ENCODE data around the gene ADGRG6. TPM values are rescaled to one million over a fixed set of nuclear protein-coding genes. Genes with fewer than 3 reads are reported as not detected.
A peak's percentile ranks its signal among the peaks of the same experiment; 100 is the strongest.

The ADGRG6 gene
- 57.2 TPM for polyA plus RNA-seq (2013)

- POLR2A ChIA-PET, result no interaction called here
These were observed at the start of gene ADGRG6 for GRCh38 chr6:142301651-142302391. Gene ADGRG6 (plus strand): TSS chr6:142302007. CDS start chr6:142302330, 323 bp downstream.

GRCh38 chr6:142254513-142254912, 47.3 kb upstream of the ADGRG6 start:
- 94% methylated on average over 3 of the region's 6 CpGs for WGBS (ENCODE audit: insufficient coverage)
- ChIA-PET POLR2A (no interaction called here), CTCF (interaction anchor here (0.8 to 1.3 kb wide), 3 partner anchors 11 to 22 kb away, joined by 3 to 5 read pairs (median 3); no protein-coding TSS in a partner anchor)
- H3K4me1 ChIP-seq (ENCODE audit: control extremely low read depth in 1 of 4, control insufficient read depth in 4 of 4, insufficient read depth in 4 of 4, low read length in 3 of 4), result peaks cover 3 to 8% (median 6%) of the 10 kb centered on the region in 4 experiments
- no peaks in the 10 kb centered on the region for H3K9me3 ChIP-seq (ENCODE audit: control extremely low read depth in 1 of 5, control insufficient read depth in 4 of 5, insufficient read depth in 2 of 5, low read depth in 1 of 5, low read length in 4 of 5)
- no peak overlapping the region for H3K4me3 ChIP-seq (ENCODE audit: control insufficient read depth in 1 of 7, extremely low read depth in 1 of 7, insufficient read depth in 4 of 7, low read depth in 2 of 7, low read length in 6 of 7)
- H3K27me3 ChIP-seq (replicated peaks in 2 of 5; ENCODE audit: control insufficient read depth in 4 of 5, insufficient read depth in 5 of 5, low read length in 4 of 5), result no peaks in the 10 kb centered on the region
- H3K36me3 ChIP-seq (ENCODE audit: control insufficient read depth in 4 of 4, insufficient read depth in 4 of 4, low read length in 3 of 4), result no peaks in the 10 kb centered on the region
- DNase-seq, result no peak
- no peak overlapping the region for H3K27ac ChIP-seq (ENCODE audit: insufficient read depth in 1 of 2, low read depth in 1 of 2, low read length in 2 of 2, poor library complexity in 1 of 2, severe bottlenecking in 2 of 2)

More at GRCh38 chr6:142301651-142302391, at the start of gene ADGRG6:
- H3K4me1 ChIP-seq (ENCODE audit: control extremely low read depth in 1 of 4, control insufficient read depth in 4 of 4, insufficient read depth in 4 of 4, low read length in 3 of 4), result peaks cover 2 to 31% (median 18%) of the 10 kb centered on the region in 4 experiments
- H3K4me3 ChIP-seq (ENCODE audit: control insufficient read depth in 1 of 7, extremely low read depth in 1 of 7, insufficient read depth in 4 of 7, low read depth in 2 of 7, low read length in 6 of 7), result peak within 1 kb of the TSS; percentile 67 to 96 (median 78)
- no peaks in the 10 kb centered on the region for H3K9me3 ChIP-seq (ENCODE audit: control extremely low read depth in 1 of 5, control insufficient read depth in 4 of 5, insufficient read depth in 2 of 5, low read depth in 1 of 5, low read length in 4 of 5)
- DNase-seq, result peak; percentile 79 to 87 (median 83)
- CTCF ChIA-PET, result interaction anchor here (0.8 to 1.7 kb wide), 6 partner anchors 30 to 171 kb away, joined by 3 to 6 read pairs (median 3); no protein-coding TSS in a partner anchor
- no peaks in the 10 kb centered on the region for H3K36me3 ChIP-seq (ENCODE audit: control insufficient read depth in 4 of 4, insufficient read depth in 4 of 4, low read length in 3 of 4)
- H3K27me3 ChIP-seq (replicated peaks in 2 of 5; ENCODE audit: control insufficient read depth in 4 of 5, insufficient read depth in 5 of 5, low read length in 4 of 5), result no peaks in the 10 kb centered on the region
- 0% methylated on average over 65 of the region's 69 CpGs for WGBS (ENCODE audit: insufficient coverage)
- peak within 1 kb of the TSS in 1 of 2 experiments; percentile 40 for H3K27ac ChIP-seq (ENCODE audit: insufficient read depth in 1 of 2, low read depth in 1 of 2, low read length in 2 of 2, poor library complexity in 1 of 2, severe bottlenecking in 2 of 2)

- no CpG with 5 or more reads among the region's 2 CpGs for WGBS (ENCODE audit: insufficient coverage)
- Histone ChIP-seq H3K4me1 (ENCODE audit: control extremely low read depth in 1 of 4, control insufficient read depth in 4 of 4, insufficient read depth in 4 of 4, low read length in 3 of 4) (peaks cover 3 to 8% (median 6%) of the 10 kb centered on the region in 4 experiments), H3K9me3 (ENCODE audit: control extremely low read depth in 1 of 5, control insufficient read depth in 4 of 5, insufficient read depth in 2 of 5, low read depth in 1 of 5, low read length in 4 of 5) (no peaks in the 10 kb centered on the region), H3K27ac (ENCODE audit: insufficient read depth in 1 of 2, low read depth in 1 of 2, low read length in 2 of 2, poor library complexity in 1 of 2, severe bottlenecking in 2 of 2) (no peak overlapping the region), H3K27me3 (replicated peaks in 2 of 5; ENCODE audit: control insufficient read depth in 4 of 5, insufficient read depth in 5 of 5, low read length in 4 of 5) (no peaks in the 10 kb centered on the region), H3K4me3 (ENCODE audit: control insufficient read depth in 1 of 7, extremely low read depth in 1 of 7, insufficient read depth in 4 of 7, low read depth in 2 of 7, low read length in 6 of 7) (peak overlapping the region in 1 of 7 experiments; percentile 40), H3K36me3 (ENCODE audit: control insufficient read depth in 4 of 4, insufficient read depth in 4 of 4, low read length in 3 of 4) (no peaks in the 10 kb centered on the region)
- ChIA-PET POLR2A (interaction anchor here (0.6 kb wide), 2 partner anchors 33 to 48 kb away, joined by 3 read pairs; no protein-coding TSS in a partner anchor), CTCF (interaction anchor here (1.3 kb wide), 1 partner anchor 23 kb away, joined by 5 read pairs; no protein-coding TSS in a partner anchor)
- DNase-seq, result peak in 2 of 3 donors; percentile 21 to 23
These were observed 46.0 kb upstream of the ADGRG6 start for GRCh38 chr6:142255785-142256184.

GRCh38 chr6:142258305-142258704, 43.5 kb upstream of the ADGRG6 start:
- H3K4me1 ChIP-seq (ENCODE audit: control extremely low read depth in 1 of 4, control insufficient read depth in 4 of 4, insufficient read depth in 4 of 4, low read length in 3 of 4), result peaks cover 3 to 8% (median 6%) of the 10 kb centered on the region in 4 experiments
- H3K4me3 ChIP-seq (ENCODE audit: control insufficient read depth in 1 of 7, extremely low read depth in 1 of 7, insufficient read depth in 4 of 7, low read depth in 2 of 7, low read length in 6 of 7), result no peak overlapping the region
- WGBS (ENCODE audit: insufficient coverage), result 98% methylated on average over 5 of the region's 6 CpGs
- no peak for DNase-seq
- no peaks in the 10 kb centered on the region for H3K27me3 ChIP-seq (replicated peaks in 2 of 5; ENCODE audit: control insufficient read depth in 4 of 5, insufficient read depth in 5 of 5, low read length in 4 of 5)
- no peaks in the 10 kb centered on the region for H3K36me3 ChIP-seq (ENCODE audit: control insufficient read depth in 4 of 4, insufficient read depth in 4 of 4, low read length in 3 of 4)
- POLR2A ChIA-PET, result no interaction called here
- H3K27ac ChIP-seq (ENCODE audit: insufficient read depth in 1 of 2, low read depth in 1 of 2, low read length in 2 of 2, poor library complexity in 1 of 2, severe bottlenecking in 2 of 2), result no peak overlapping the region
- peaks cover 0 to 1% (median 0%) of the 10 kb centered on the region in 5 experiments for H3K9me3 ChIP-seq (ENCODE audit: control extremely low read depth in 1 of 5, control insufficient read depth in 4 of 5, insufficient read depth in 2 of 5, low read depth in 1 of 5, low read length in 4 of 5)
- CTCF ChIA-PET, result no interaction called here

- Histone ChIP-seq H3K4me3 (ENCODE audit: control insufficient read depth in 1 of 7, extremely low read depth in 1 of 7, insufficient read depth in 4 of 7, low read depth in 2 of 7, low read length in 6 of 7) (no peak overlapping the region), H3K9me3 (ENCODE audit: control extremely low read depth in 1 of 5, control insufficient read depth in 4 of 5, insufficient read depth in 2 of 5, low read depth in 1 of 5, low read length in 4 of 5) (peaks cover 0 to 1% (median 0%) of the 10 kb centered on the region in 5 experiments), H3K4me1 (ENCODE audit: control extremely low read depth in 1 of 4, control insufficient read depth in 4 of 4, insufficient read depth in 4 of 4, low read length in 3 of 4) (peaks cover 3 to 8% (median 6%) of the 10 kb centered on the region in 4 experiments), H3K36me3 (ENCODE audit: control insufficient read depth in 4 of 4, insufficient read depth in 4 of 4, low read length in 3 of 4) (no peaks in the 10 kb centered on the region), H3K27me3 (replicated peaks in 2 of 5; ENCODE audit: control insufficient read depth in 4 of 5, insufficient read depth in 5 of 5, low read length in 4 of 5) (no peaks in the 10 kb centered on the region), H3K27ac (ENCODE audit: insufficient read depth in 1 of 2, low read depth in 1 of 2, low read length in 2 of 2, poor library complexity in 1 of 2, severe bottlenecking in 2 of 2) (no peak overlapping the region)
- POLR2A ChIA-PET, result no interaction called here
- DNase-seq, result no peak
- CTCF ChIA-PET, result no interaction called here
- WGBS (ENCODE audit: insufficient coverage), result 93% methylated on average over 6 of the region's 8 CpGs
These were observed 43.0 kb upstream of the ADGRG6 start for GRCh38 chr6:142258757-142259156.

GRCh38 chr6:142260748-142261147, 41.1 kb upstream of the ADGRG6 start:
- H3K27me3 ChIP-seq (replicated peaks in 2 of 5; ENCODE audit: control insufficient read depth in 4 of 5, insufficient read depth in 5 of 5, low read length in 4 of 5), result no peaks in the 10 kb centered on the region
- no peak overlapping the region for H3K27ac ChIP-seq (ENCODE audit: insufficient read depth in 1 of 2, low read depth in 1 of 2, low read length in 2 of 2, poor library complexity in 1 of 2, severe bottlenecking in 2 of 2)
- no CpG with 5 or more reads among the region's 3 CpGs for WGBS (ENCODE audit: insufficient coverage)

GRCh38 chr6:142262231-142262630, 39.6 kb upstream of the ADGRG6 start:
- no peak for DNase-seq
- H3K27ac ChIP-seq (ENCODE audit: insufficient read depth in 1 of 2, low read depth in 1 of 2, low read length in 2 of 2, poor library complexity in 1 of 2, severe bottlenecking in 2 of 2), result no peak overlapping the region
- POLR2A ChIA-PET, result no interaction called here
- H3K4me3 ChIP-seq (ENCODE audit: control insufficient read depth in 1 of 7, extremely low read depth in 1 of 7, insufficient read depth in 4 of 7, low read depth in 2 of 7, low read length in 6 of 7), result no peak overlapping the region
- no peaks in the 10 kb centered on the region for H3K36me3 ChIP-seq (ENCODE audit: control insufficient read depth in 4 of 4, insufficient read depth in 4 of 4, low read length in 3 of 4)
- peaks cover 0 to 1% (median 0%) of the 10 kb centered on the region in 5 experiments for H3K9me3 ChIP-seq (ENCODE audit: control extremely low read depth in 1 of 5, control insufficient read depth in 4 of 5, insufficient read depth in 2 of 5, low read depth in 1 of 5, low read length in 4 of 5)
- H3K27me3 ChIP-seq (replicated peaks in 2 of 5; ENCODE audit: control insufficient read depth in 4 of 5, insufficient read depth in 5 of 5, low read length in 4 of 5), result no peaks in the 10 kb centered on the region
- H3K4me1 ChIP-seq (ENCODE audit: control extremely low read depth in 1 of 4, control insufficient read depth in 4 of 4, insufficient read depth in 4 of 4, low read length in 3 of 4), result no peaks in the 10 kb centered on the region
- CTCF ChIA-PET, result no interaction called here

More at GRCh38 chr6:142260748-142261147, 41.1 kb upstream of the ADGRG6 start:
- DNase-seq, result no peak
- POLR2A ChIA-PET, result no interaction called here
- peaks cover 3 to 5% (median 3%) of the 10 kb centered on the region in 4 experiments for H3K4me1 ChIP-seq (ENCODE audit: control extremely low read depth in 1 of 4, control insufficient read depth in 4 of 4, insufficient read depth in 4 of 4, low read length in 3 of 4)
- H3K36me3 ChIP-seq (ENCODE audit: control insufficient read depth in 4 of 4, insufficient read depth in 4 of 4, low read length in 3 of 4), result no peaks in the 10 kb centered on the region
- CTCF ChIA-PET, result no interaction called here
- H3K4me3 ChIP-seq (ENCODE audit: control insufficient read depth in 1 of 7, extremely low read depth in 1 of 7, insufficient read depth in 4 of 7, low read depth in 2 of 7, low read length in 6 of 7), result no peak overlapping the region
- H3K9me3 ChIP-seq (ENCODE audit: control extremely low read depth in 1 of 5, control insufficient read depth in 4 of 5, insufficient read depth in 2 of 5, low read depth in 1 of 5, low read length in 4 of 5), result peaks cover 0 to 1% (median 0%) of the 10 kb centered on the region in 5 experiments

Data from common myeloid progenitor, CD34-positive (primary cell).